Activated CD4-positive, alpha-beta T cell treated with anti-CD3 and anti-CD28 coated beads, Interleukin-2, Interleukin-4, amounts not matched to agents 100 ng/mL and 50 ng/mL, durations not matched to agents 16 hours and 8 hours (primary cell): ENCODE data around the gene CENPM.

ENCODE experiments used
- DNase-seq: peaks from one replicate; pipeline ENCODE4 v3.0.0-alpha.2; 2020; ENCODE audit warnings: low spot score

CENPM gene, protein sequence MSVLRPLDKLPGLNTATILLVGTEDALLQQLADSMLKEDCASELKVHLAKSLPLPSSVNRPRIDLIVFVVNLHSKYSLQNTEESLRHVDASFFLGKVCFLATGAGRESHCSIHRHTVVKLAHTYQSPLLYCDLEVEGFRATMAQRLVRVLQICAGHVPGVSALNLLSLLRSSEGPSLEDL

DNA sequence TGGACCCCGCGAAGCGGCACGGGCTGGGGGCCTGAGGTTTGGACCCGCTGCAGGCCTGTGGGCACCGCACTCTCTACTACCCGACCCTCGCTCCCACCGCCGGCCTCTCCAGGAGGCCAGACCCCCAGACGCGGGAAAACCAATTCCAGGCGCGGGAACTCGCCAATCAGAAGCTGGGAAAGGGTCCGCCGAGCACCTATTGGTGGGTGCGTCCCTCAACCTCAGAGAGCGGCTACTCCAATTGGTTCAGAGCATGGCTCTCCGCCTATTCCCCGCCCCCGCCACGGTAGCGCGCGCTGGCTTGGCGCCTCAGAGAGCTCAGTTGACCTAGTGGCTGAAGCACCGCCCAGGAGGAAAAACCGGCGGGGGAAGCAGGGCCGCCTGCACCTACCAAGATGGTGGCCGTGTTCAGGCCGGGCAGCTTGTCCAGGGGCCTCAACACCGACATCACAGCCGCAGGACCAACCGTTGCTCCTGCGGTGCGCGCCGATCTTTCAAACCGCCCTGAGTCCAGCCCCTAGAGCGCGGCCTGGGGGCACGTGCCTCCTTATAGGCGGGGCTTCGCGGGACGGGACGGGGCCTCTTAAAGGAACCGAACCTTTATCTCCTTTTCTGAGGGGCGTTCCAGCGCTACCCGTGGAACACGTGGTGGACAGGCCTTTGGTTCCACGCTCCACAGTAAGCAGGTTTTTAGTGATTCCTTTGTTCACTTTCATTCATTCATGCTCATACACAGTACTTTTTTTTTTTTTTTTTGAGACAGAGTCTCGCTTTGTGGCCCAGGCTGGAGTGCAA, at the start of gene CENPM:
Gene CENPM (minus strand): TSS at position 524 of the 795 bp plus-strand sequence. CDS start 76 bp downstream, at position 448.
- DNase-seq = peak; percentile 98

DNA sequence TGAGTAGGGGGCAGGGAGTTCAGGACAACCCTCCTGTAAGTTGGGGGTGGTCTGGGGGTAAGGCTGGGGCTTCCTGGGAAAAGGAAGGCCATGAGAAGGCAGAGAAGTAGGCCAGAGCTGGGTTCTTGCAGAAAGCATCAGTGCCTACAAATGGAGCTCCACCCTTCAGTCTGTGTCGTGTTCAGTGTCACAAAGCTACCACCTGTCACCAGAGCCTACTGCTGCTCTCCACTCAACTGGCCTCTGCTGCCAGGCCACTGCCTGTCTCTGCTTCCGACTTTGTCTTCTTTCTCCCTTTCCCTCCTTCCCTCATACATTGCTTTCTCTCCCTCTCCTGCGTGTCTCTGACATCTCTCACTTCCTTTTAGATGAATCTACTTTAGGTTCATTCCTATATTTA, 48.3 kb upstream of the CENPM start:
- DNase-seq = no peak

DNA sequence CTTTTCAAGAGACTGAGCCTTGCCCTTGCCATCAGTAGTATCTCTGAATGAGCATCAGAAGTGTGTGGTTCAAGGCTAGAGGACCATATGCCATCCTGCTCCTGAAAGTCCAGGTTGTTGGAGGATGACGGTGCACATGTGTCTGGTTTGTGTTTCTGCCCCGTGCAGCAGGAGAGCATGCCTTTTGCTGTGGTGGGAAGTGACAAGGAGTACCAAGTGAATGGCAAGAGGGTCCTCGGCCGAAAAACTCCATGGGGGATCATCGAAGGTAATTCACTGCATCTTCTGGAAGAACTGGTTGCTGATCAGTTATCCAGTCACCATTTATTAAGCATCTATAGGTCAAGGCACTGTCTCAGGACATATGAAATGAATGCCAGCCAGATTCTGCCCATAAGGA, 45.5 kb upstream of the CENPM start:
- no peak for DNase-seq

DNA sequence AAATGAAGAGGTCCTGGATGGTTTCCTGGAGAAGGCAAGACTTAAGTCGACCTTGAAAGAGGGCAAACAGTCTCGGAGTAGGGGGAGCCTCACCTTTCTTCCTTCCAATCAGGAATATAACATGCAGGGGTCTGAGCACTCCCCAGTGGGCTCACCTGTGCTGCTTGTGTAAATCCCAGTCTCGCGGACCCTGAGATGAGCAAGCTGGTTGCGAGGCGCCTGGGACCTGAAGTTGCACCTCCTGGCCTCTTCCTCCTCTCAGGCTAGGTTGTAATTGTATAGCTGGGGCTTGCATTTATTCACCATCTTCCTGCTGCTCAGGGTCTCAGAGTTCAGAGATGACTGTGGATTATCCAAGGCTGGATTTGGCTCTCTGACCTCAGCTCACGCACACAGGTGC, 44.2 kb upstream of the CENPM start:
- DNase-seq = no peak

DNA sequence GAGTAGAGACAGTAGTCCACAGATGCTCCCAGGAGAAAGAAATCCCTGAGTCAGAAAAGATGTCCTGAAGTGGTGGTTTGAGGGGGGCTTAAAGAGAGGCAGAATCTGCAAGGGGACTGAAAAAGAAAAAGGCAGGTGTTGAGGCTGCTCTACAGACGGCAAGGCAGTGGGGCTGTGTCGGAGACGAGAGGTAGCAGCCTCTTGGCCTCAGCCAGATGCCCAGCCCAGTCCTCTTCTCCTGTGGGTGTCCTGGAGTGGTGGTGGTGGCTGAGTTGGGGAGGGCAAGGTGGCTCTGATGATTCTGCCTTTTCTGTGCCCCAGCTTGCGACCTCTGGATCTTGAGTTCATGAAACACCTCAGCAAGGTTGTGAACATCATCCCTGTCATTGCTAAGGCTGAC, 42.3 kb upstream of the CENPM start:
- no peak for DNase-seq

DNA sequence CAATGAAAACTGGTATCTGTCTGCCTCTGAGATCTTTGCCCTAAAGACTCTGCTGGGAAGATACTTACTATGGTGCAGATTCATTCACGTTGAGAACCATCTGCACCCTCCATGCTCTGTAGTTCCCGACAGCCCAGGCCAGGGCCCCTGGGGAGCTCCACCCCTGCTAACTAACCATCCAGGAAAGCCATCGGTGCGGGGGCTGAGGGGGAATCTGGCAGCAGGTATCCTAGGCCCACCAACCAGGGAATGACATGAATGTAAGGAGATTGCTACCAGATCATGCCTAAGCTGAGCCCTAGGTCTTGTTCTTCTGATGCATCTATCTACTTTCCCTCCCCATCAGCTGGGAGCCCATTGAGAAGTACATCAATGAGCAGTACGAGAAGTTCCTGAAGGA, 40.3 kb upstream of the CENPM start:
- no peak for DNase-seq

DNA sequence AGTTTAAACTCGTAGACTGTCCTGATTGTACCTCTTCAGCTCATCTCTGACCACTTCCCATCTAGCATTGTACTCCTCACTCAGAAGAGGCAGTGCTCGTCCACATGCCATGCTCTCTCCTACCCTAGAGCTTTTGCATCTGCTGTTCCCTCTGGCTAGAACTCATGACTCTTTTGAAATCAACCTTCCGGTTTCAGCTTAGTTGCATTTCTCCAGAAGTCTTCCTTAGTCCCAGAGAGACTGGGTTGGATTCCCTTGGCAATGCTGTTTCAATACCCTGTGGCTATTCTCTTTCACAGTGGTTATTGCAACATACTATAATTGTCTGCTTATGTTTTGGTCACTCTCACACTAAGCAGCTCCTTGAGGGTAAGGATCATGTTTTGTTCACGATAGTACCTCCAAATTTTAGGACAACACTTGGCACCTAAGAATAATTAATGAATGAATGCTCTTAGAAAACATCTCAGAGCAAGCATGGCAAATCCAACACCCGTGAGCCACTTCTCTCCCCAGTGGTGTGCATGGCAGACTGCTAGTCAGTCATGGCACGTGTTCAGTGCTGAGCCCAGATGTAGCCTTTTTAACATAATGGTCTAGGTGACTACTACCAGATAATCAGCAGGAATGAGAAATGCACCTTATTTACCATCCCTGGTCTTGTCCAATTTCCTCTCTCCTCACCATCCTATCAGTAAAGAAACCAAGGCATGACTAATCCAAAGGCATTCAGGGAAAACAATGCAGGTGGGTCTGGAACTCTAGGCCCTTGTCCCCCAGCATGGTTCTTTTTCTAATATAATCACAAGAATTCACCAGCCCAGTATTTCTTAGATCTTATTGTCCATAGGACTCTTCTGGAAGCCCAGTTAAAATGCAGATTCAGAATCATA, 36.8 kb upstream of the CENPM start:
- no peak for DNase-seq

DNA sequence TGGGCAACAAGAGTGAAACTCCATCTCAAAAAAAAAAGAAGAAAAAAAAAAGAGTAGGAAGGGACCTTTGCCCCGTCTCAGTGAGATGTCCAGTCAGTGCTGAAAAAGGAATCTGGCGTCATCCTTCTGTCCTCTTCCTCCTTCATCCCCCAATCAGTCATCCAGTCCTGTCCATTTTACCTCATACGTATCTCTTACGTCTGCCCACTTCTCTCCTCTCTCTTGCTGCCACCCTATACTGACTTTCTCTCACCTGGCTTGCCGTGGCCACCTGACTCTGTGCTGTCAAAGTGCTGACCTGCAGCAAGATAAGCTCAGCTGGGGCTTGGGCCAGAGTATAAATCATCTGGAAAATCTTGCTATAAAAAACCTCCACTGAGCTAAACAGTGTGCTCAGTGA, 35.9 kb upstream of the CENPM start:
- DNase-seq = no peak

DNA sequence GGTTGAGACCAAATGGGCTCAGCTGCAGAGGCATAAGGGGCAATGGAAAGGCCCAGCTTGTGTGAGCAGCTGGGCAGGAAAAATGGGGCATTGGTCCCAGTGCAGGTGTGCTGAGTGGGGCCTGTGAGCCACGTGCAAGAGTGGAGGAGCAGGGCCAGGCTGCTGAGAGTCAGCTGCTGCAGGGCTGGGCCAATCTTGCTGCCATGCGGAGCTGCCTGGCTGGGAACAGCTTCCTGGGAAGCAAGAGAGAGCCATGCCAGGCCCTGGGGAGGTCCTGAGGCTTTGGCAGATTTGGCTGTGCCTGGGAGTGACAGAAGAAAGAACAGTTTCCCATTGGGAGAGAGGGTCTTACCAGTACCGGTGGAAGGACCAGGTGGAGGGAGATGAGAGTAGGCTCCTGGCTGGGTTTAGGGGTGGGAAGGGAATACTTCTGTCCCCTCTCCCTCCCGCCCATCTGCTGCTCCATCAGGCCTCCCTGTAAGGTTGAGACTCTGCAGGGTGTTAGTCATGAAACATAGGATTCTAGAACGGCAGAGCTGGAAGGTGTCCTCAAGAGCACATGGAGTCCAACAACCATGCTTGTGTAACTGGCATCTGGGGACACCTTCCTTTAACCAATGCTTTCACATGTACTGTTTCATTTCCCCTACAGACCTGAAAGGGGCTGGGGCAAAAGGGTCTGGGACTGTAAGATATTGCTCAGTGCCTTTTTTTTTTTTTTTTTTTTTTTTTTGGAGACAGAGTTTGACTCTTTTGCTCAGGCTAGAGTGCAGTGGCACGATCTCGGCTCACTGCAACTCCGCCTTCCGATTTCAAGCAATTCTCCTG, 32.7 kb upstream of the CENPM start:
- DNase-seq = no peak

DNA sequence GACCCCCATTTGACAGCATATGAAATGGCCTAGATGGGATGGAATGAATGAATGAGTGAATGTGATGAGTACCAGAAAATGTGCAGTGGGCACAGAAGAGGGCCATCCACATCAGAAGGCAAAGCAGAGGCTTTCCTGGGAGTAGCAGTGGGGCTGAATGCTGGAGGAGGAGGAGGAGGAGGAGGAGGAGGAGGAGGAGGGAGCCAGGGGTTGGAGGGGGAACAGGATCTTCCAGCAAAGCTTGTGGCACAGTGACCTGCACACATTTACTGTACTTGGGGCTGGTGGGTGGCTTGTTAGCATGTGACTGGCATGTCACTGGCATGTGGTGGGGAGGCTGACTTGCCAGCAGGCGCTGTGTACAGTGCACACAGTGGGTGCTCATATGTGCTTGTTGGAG, 31.8 kb upstream of the CENPM start:
- no peak for DNase-seq

DNA sequence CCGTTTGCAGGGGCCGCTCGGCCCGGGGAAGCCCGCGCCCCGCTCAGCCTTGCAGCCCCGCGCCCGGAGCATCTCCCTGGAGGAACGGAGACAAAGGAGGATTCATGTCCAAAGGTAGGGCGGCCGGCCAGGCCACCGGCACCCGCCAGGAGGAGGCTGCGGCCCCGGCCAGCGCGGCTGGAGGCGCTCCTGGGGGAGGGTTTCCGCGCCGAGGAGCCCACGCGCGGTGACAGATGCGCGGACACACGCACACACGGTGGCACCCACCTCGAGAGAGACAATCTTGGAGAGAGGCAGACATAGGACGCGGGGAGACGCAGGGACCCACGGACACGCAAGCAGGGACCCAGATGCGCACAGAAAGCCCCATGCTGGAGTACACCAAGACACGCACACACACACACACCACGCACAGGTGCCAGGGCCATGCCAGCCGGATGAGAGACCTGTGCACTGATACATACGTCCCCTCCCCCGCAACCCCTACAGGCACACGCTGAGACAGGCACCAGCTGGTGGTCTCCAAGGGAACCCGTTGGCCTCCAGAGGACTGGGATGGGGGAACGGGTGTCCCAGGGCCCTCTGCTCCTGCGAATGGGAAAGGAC, 30.1 kb upstream of the CENPM start:
- DNase-seq = no peak

DNA sequence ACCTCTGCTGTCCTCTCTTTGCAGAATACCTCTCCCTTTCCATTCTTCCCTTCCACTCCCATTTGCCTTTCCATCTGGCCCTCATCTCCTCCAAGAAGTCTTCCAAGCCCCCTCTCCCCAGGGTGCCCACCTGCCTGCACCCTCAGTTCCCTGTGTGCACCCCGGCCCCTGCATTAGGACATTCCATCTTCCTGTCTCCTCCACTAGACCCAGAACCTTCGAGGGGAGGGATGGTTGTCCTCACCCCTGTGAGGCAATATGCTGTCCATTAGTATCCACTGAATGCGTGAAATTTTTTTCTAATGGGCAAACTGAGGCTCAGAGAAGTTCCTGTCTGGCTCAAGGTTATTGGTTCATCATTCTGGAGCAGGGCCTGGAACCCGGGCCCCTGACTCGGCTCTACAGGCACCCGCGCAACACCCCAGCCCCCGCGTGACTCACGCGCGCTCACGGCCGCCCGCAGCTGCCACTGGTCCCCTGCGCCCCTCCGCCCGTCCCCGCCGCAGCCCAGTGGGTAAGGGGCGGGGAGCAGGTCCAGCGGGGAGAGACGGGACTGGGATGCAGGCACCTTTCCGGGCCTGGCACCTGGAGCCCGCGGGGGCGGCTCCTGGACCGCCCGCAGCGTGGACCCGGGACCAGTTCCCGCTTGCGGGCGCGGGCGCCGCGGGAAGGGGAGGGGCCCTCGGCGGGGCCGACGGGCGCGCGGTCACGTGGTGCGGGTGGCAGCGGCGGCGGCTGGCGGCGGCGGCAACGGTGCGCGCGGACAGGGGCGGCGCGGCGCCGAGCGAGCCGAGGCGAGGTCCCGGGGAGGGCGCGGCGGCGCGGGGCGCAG, 29.3 kb upstream of the CENPM start:
- DNase-seq = peak; percentile 20

DNA sequence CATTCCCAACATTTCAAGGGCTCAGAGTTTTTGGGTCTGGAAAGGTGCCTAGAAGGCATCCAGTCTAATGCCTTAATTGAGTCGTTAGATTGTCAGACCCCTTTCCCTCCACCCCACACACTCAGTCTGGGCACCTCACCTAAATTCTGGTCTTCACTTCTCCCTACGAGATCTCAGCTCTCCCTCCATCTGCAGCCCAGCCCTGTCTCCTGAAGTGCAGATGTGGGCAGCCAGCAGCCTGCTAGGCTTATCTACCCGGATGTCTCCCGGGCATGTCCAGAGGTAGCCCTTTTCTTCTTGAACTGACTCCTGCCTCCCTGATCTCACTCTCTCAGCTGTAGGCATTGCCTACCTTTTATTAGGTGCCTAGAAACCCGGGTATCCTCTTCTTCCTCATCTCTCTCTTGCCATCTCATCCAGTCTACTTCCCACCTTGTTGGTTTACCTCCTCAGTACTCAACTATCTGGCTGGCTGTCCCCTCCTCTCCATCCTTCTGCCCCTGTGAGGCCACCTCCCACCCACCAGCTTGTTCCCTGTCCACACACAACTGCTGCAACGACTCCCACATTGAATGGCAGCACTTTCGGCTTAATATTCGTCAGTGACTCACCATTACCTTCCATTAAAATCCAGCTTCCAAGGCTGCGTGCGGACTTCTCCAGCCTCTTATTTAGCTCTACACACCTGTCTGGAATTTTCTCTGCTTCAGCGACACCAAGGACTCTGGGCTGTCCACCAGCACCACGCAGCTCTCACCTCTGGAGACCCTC, 28.5 kb upstream of the CENPM start:
- DNase-seq = no peak

DNA sequence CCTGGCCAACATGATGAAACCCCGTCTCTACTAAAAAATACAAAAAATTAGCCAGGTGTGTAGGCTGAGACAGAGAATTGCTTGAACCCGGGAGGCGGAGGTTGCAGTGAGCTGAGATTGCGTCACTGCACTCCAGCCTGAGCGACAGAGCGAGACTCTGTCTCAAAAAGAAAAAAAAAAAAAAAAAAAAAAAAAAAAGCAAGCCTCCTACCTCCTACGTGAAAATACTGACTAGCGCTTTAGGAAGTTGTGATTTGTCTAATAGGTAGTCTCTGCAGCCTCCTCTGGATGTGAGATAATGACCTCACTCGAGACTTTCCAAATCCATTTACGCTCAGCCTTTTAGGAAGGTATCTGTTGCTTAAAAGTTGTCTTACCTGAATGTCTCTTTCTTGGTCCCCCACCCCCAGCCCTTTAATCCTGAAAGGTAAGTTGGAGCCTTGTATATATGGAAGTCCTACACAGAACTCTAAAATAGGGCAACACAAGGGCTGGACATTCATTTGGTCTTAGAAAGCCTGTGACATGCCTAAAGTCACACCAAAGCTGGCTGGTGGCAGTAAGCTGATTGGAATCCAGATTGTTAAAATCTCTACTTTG, 27.8 kb upstream of the CENPM start:
- DNase-seq = no peak

DNA sequence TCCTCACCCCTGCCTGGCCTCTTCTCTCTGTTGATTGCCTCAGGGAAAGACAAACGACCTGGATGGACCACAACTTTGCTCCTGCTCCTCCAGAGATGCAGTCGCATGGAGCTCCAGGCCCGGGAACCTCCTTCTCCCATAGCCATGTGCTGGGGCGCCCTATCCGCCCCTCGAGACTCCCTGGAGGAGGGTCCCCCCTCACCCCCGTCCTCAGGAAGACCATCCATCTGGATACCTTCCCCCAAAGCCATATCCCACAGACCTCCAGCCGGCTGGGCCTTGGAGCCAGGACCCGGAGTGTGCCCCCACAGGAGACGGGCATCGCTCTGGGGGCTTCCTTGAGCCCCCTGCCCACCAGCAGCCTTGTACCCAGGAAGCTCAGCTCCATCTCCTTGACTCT, 24.5 kb upstream of the CENPM start:
- DNase-seq = no peak

DNA sequence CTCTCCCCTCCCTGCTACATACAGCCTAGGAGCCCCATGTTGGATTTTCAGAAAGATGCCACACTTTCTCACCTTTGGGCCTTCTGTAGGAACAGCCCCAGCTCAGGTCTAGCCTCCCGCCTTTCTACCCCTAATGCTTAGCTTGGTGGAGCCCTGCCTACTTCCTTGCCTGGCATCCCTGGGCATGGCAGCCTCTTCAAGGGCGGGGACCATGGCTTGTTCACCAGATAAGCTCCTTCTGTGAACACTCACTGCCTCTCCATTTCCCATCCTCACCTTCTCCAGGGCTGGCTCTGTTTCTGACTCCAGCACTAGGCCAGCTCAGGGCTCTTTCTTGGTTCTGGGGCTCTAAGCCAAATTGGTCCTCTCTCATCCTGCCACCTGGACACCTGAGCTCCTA, 23.6 kb upstream of the CENPM start:
- no peak for DNase-seq

DNA sequence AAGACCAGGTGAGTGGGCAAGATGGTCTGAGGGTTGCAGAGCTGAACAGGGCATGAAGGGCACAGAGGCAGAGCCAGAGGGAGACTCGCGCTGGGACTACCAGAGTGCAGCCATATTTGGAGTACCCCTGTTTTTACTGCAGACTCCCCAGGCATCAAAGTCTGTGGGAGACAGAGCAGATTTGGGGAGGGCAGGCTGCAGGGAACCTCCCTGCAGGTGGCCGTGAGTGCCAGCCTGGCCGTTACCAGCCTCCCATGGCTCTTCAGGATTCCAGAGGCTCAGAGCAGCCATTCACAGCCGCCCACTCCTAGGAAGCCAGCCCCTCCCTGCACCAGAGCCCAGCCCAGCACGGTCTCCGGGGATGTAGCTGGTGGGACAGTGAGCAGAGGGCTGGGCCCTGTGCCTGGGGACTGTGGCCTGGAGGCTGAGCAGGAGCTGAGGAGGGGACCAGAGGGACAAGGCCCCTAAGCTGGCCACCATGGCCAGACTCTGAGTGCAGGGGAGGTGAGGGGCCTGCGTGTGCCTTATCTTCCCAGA, 22.2 kb upstream of the CENPM start, which contains the start of gene SEPTIN3:
Gene SEPTIN3 (plus strand): TSS at position 334 of the 537 bp plus-strand sequence. CDS start 2,050 bp downstream, outside the sequence.
- DNase-seq = no peak

DNA sequence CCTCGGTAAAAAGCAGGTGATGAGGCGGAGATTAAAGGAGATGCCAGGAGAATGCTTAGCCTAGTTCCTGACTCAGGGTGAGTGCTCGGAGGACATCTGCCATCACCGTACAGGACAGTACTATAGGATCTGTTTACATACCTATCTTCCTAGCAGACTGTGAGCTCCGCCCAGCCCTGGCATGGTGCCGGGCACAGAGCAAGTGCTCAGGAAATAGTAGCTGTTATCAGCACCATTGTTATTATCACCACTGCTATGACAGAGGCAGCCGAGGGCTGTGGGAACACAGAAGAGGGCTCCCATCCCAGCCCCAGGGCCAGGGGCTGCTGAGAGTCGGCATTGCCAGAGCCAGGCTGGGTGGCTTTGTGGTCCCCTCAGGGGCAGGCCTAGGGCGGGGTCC, 21.6 kb upstream of the CENPM start:
- DNase-seq = no peak
